ENCODE measurements around the gene CRYGS.

The CRYGS gene

DNA sequence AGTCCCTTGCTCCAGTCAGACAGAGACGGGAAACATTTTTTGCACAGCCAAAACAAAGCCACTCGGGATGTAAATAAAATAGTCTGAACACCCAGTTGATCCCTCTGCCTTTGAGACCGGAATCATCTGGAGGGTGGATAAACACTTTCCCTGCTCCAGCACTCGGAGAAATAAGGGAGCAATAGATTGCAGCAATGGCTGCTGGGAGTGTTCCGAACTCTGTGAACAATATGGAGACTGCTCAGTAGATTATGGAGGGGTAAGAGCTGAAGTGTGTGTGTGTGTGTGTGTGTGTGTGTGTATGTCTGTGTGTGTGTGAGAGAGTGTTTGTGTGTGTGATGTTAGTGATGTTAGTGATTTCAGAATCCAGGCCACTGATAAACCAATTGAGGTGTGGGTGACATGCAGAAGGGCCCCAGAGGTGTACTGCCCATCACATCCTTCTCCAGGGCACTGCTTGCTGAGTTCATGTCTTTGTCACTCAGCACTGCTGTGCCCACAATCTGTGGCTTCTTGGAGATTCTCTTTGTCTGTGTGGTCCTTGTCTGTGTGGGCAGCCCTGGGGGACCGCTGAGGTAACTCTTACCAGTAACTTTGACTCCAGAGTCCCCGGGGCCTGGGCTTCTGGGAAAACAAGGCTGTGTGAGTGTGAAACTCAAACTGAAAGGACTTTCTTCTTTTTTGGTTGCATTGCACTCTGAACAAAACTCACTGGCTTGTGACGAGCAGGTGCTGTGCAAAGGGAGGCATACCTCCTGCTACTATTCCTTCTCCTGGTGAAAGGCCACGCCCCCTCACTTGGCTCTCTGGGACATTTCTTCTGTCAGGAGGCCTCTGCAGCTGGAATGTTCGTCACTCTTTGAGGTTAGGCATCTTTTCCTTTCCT is 23.0 kb downstream of the CRYGS start:
- no peak for TF ChIP-seq POLR2AphosphoS5 (IDR thresholded peaks at IDR 0.05; ENCODE audit: low read depth, low read length)
- TF ChIP-seq, protein P1, sequence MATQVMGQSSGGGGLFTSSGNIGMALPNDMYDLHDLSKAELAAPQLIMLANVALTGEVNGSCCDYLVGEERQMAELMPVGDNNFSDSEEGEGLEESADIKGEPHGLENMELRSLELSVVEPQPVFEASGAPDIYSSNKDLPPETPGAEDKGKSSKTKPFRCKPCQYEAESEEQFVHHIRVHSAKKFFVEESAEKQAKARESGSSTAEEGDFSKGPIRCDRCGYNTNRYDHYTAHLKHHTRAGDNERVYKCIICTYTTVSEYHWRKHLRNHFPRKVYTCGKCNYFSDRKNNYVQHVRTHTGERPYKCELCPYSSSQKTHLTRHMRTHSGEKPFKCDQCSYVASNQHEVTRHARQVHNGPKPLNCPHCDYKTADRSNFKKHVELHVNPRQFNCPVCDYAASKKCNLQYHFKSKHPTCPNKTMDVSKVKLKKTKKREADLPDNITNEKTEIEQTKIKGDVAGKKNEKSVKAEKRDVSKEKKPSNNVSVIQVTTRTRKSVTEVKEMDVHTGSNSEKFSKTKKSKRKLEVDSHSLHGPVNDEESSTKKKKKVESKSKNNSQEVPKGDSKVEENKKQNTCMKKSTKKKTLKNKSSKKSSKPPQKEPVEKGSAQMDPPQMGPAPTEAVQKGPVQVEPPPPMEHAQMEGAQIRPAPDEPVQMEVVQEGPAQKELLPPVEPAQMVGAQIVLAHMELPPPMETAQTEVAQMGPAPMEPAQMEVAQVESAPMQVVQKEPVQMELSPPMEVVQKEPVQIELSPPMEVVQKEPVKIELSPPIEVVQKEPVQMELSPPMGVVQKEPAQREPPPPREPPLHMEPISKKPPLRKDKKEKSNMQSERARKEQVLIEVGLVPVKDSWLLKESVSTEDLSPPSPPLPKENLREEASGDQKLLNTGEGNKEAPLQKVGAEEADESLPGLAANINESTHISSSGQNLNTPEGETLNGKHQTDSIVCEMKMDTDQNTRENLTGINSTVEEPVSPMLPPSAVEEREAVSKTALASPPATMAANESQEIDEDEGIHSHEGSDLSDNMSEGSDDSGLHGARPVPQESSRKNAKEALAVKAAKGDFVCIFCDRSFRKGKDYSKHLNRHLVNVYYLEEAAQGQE (IDR thresholded peaks at IDR 0.05; ENCODE audit: insufficient read depth in 1 of 2, low read depth in 2 of 2, low read length in 2 of 2): no peak
- TF ChIP-seq TAF1 (IDR thresholded peaks at IDR 0.05; ENCODE audit: borderline replicate concordance, insufficient read depth, low read length): no peak
- no peak for TF ChIP-seq FOXP2 (optimal IDR thresholded peaks at IDR 0.05; ENCODE audit: borderline replicate concordance, extremely low read depth, extremely low read length, insufficient read depth)
- TF ChIP-seq SIN3A (IDR thresholded peaks at IDR 0.05; ENCODE audit: borderline replicate concordance, insufficient read depth, low read length): no peak

DNA sequence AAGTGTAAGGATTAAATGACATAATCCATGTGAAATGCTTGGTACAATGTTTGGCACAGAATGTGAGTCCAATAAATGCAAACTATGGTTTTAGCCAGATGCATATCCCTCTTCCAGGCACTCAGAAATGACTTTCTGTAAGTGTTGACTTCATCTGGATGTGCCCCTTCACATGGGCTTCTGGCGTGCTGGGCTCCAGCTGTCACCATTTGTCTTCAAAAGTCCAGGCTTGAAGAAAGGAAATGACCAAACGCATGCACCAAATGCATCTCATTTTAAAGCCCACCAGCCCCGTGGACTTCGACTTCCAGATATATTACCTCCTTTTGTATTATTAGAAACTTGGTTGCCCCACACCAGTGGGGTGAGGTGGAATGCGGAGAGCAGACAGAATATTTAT is 23.7 kb downstream of the CRYGS start:
- TF ChIP-seq POLR2AphosphoS5 (IDR thresholded peaks at IDR 0.05; ENCODE audit: low read depth, low read length) (no peak), SIN3A (IDR thresholded peaks at IDR 0.05; ENCODE audit: borderline replicate concordance, insufficient read depth, low read length) (no peak), FOXP2 (optimal IDR thresholded peaks at IDR 0.05; ENCODE audit: borderline replicate concordance, extremely low read depth, extremely low read length, insufficient read depth) (no peak), TAF1 (IDR thresholded peaks at IDR 0.05; ENCODE audit: borderline replicate concordance, insufficient read depth, low read length) (no peak)
- TF ChIP-seq, protein P1 (IDR thresholded peaks at IDR 0.05; ENCODE audit: insufficient read depth in 1 of 2, low read depth in 2 of 2, low read length in 2 of 2): no peak

DNA sequence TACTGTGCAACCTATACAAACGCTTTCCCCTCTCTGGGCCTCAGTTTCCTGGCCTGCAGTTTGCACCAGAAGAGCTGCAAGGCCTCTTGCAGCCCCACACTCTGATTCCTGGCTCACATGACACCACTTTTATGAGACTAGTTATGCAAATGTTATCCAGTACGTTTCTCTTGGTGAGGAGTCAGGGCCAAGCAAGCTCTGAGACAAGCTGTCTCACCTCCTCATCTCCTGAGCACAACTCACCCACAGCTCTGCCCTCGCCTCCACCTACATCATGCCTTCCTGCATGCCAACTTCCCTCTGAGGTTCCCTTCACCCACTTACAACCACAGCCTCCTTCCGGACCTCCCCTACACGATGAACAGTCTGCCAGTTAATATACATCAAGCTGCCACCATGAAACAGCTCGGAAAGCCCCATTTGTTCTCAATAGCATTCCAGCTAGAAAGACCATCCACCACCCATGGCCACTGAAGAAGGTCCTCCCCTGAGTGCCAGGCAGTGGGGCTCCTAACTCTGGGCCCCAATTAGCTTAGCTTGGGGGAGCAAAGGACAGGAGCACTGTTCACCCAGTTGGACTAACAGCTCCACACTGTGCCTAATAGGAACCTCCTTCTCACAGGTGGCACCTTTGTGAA is 25.0 kb downstream of the CRYGS start:
- TF ChIP-seq TAF1 (IDR thresholded peaks at IDR 0.05; ENCODE audit: borderline replicate concordance, insufficient read depth, low read length): no peak
- no peak for TF ChIP-seq SIN3A (IDR thresholded peaks at IDR 0.05; ENCODE audit: borderline replicate concordance, insufficient read depth, low read length)

DNA sequence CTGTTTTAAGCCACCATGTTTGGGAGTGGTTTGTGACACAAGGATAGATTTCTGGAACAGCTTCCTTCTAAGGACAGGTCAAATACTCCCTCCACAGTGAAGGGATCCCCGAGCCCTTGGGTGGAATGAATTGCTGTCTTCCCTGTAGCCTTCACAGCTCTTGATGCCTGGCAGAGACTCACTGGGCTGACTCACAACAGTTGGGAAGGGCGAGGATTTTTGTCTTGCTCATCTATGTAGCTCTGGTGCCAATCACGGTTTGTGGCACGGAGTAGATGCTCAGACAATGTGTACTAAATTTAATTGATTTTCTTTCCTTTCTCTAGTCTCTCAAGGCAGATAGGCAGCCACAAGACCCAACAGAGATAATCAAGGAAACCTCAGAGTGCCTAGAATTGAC is 27.0 kb downstream of the CRYGS start:
- TF ChIP-seq, protein P1 (IDR thresholded peaks at IDR 0.05; ENCODE audit: insufficient read depth in 1 of 2, low read depth in 2 of 2, low read length in 2 of 2): no peak
- TF ChIP-seq TAF1 (IDR thresholded peaks at IDR 0.05; ENCODE audit: borderline replicate concordance, insufficient read depth, low read length): no peak
- TF ChIP-seq POLR2AphosphoS5 (IDR thresholded peaks at IDR 0.05; ENCODE audit: low read depth, low read length): no peak
- no peak for TF ChIP-seq FOXP2 (optimal IDR thresholded peaks at IDR 0.05; ENCODE audit: borderline replicate concordance, extremely low read depth, extremely low read length, insufficient read depth)
- TF ChIP-seq SIN3A (IDR thresholded peaks at IDR 0.05; ENCODE audit: borderline replicate concordance, insufficient read depth, low read length): no peak

DNA sequence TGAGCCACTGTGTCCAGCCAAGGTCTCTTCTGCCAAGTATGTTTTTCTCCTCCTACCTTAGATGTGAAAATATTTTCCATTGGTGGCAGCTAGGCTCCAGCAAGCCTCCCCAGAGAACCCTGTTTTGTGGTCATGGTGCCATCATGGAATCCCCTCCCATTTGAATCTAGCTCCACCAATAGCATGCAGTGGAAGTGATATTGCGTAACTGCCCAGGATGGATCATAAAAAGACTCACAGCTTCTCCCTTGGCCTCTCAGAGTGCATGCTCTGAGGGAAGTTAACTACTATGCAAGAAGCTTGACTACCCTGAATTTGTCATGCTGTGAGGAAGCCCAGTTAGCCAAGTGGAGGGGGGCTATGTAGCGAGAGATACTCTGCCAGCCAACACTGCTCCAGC is 27.5 kb downstream of the CRYGS start:
- TF ChIP-seq FOXP2 (optimal IDR thresholded peaks at IDR 0.05; ENCODE audit: borderline replicate concordance, extremely low read depth, extremely low read length, insufficient read depth) (no peak), POLR2AphosphoS5 (IDR thresholded peaks at IDR 0.05; ENCODE audit: low read depth, low read length) (no peak), SIN3A (IDR thresholded peaks at IDR 0.05; ENCODE audit: borderline replicate concordance, insufficient read depth, low read length) (no peak), TAF1 (IDR thresholded peaks at IDR 0.05; ENCODE audit: borderline replicate concordance, insufficient read depth, low read length) (no peak)
- TF ChIP-seq, protein P1 (IDR thresholded peaks at IDR 0.05; ENCODE audit: insufficient read depth in 1 of 2, low read depth in 2 of 2, low read length in 2 of 2): no peak
